Renal pelvis (tissue), 3 donors: Measurements from ENCODE around the gene HAUS6. TPM values are rescaled to one million over a fixed set of nuclear protein-coding genes. Genes with fewer than 3 reads are reported as not detected.

Experiments
- polyA plus RNA-seq, 3 donors: library from polyadenylated mRNA; unstranded; fragments of 120-200 nt; gene quantifications; one replicate each; pipeline ENCODE4 v1.2.1, GENCODE V29; 2013; ENCODE audit not compliant: insufficient read length in 3 of 3

The HAUS6 gene
- polyA plus RNA-seq, 3 donors, result 17.1 to 20.7 (median 18.3) TPM

Other genes with a start within 250 kb of the HAUS6 start
- under 1 TPM; 0.14 to 0.25 (median 0.18) TPM for gene SAXO1, start 69.7 kb downstream of the HAUS6 start, polyA plus RNA-seq
- 100 to 1,000 TPM; 101 to 114 (median 105) TPM for gene RRAGA, start 53.5 kb downstream of the HAUS6 start, polyA plus RNA-seq
- gene PLIN2, start 24.6 kb upstream of the HAUS6 start, polyA plus RNA-seq, result 100 to 1,000 TPM in 2 of 3 donors, 10 to 100 TPM in 1; 96.1 to 121 (median 115) TPM
- gene DENND4C, start 127.8 kb upstream of the HAUS6 start, polyA plus RNA-seq, result 10 to 100 TPM; 37.4 to 57.9 (median 50.0) TPM